Body of pancreas (tissue), 4 donors: ENCODE results near the gene RNPEPL1. TPM values are rescaled to one million over a fixed set of nuclear protein-coding genes. Genes with fewer than 3 reads are reported as not detected.

Source experiments
- ATAC-seq: fragments of 150-250 bp; one replicate; pipeline ENCODE4 v1.9.1; 2016
- DNase-seq, 4 donors: peaks; one replicate each; pipeline ENCODE4 v3.0.0-alpha.2; 2019
- H3K27ac ChIP-seq, 4 donors: fragments of 200-600 bp; sonication (generic); 1 replicate in 3 of 4; 2 replicates in 1 of 4; pipeline versions ENCODE4 v1.5.1 to v1.6.1; 2016 to 2019; ENCODE audit warnings: mild to moderate bottlenecking in 1 of 4, mixed read lengths in 1 of 4, moderate library complexity in 1 of 4
- H3K27me3 ChIP-seq, 2 donors: fragments of 200-600 bp; sonication (generic); one replicate each; pipeline ENCODE4 v1.6.0; 2016; ENCODE audit warnings: mild to moderate bottlenecking in 1 of 2
- H3K36me3 ChIP-seq, 2 donors: fragments of 200-600 bp; sonication (generic); replicated peaks in 1 of 2; 2 replicates each; pipeline ENCODE4 v1.5.1; 2016; ENCODE audit warnings: low read depth in 2 of 2; ENCODE audit not compliant: insufficient read depth in 1 of 2
- H3K4me1 ChIP-seq: fragments of 200-600 bp; sonication (generic); one replicate; pipeline ENCODE4 v1.6.0; 2016
- H3K4me3 ChIP-seq, 2 donors: fragments of 200-600 bp; sonication (generic); 1 replicate in 1 of 2; 2 replicates in 1 of 2; pipeline ENCODE4 v1.5.1; 2016 to 2019
- H3K9me3 ChIP-seq, 3 donors: fragments of 200-600 bp; sonication (generic); 1 replicate in 2 of 3; 2 replicates in 1 of 3; pipeline ENCODE4 v1.5.1; 2016
- POLR2A ChIP-seq, 3 donors: fragments of 450-650 bp; IDR thresholded peaks; one replicate each; pipeline ENCODE4 v1.6.1; 2016; ENCODE audit warnings: antibody characterized with exemption in 3 of 3, mild to moderate bottlenecking in 2 of 3
- WGBS, 2 donors: methylation state at CpG; one replicate each; pipeline ENCODE4 v1.1.5; 2017; 5-methylcytosine and 5-hydroxymethylcytosine counted together
- intact Hi-C: fragments of 100-400 bp; cut with DNase I; formaldehyde crosslinking; loops from one replicate; pipeline ENCODE4 v1.15.1; 2023
- total RNA-seq, 2 donors: library from RNA; depleted of rRNA; stranded (reverse); fragments of >200 nt; gene quantifications; one replicate each; pipeline ENCODE4 v1.1.0, GENCODE V29; 2016
- TF ChIP-seq, protein P1 (sequence below), 7 experiments: fragments of 450-650 bp in 4 of 7; fragments of 200-600 bp in 3 of 7; sonication (generic) in 3 of 7; IDR thresholded peaks; one replicate each; pipeline ENCODE4 v1.5.1; 2016 to 2019; ENCODE audit warnings: antibody characterized with exemption in 7 of 7

The RNPEPL1 gene
- total RNA-seq, 2 donors from 2014 or later, result 63.3 to 162 TPM

DNA sequence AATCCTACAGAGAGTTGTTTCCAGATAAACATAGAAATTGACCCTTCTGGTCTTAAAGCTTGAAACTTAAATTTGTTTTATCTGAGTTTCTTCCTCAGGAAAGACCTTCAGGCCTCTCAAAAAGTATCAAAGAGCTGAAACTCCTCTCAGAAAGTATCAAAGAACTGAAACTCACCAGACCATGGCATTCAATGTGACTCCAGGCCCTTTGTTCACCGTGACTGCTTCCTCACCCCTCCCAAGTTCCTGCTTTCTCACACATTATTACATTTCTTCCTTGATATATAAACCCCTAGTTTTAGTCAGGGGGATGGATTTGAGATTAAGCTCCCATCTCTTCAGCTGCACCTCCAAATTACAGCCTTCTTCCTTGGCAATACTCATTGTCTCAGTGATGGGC lies 16.5 kb upstream of the RNPEPL1 start:
- Histone ChIP-seq H3K27me3 (no peaks in the 10 kb centered on the region), H3K4me3 (no peak overlapping the region), H3K4me1 (peaks cover 18% of the 10 kb centered on the region), H3K9me3 (no peaks in the 10 kb centered on the region), H3K36me3 (no peaks in the 10 kb centered on the region), H3K27ac (peak overlapping the region in 3 of 4 donors; percentile 33 to 82 (median 73))
- intact Hi-C loops, result no loop called here
- 0 to 45% methylated on average over 1 of the region's 1 CpG for WGBS, 2 donors
- TF ChIP-seq, protein P1, sequence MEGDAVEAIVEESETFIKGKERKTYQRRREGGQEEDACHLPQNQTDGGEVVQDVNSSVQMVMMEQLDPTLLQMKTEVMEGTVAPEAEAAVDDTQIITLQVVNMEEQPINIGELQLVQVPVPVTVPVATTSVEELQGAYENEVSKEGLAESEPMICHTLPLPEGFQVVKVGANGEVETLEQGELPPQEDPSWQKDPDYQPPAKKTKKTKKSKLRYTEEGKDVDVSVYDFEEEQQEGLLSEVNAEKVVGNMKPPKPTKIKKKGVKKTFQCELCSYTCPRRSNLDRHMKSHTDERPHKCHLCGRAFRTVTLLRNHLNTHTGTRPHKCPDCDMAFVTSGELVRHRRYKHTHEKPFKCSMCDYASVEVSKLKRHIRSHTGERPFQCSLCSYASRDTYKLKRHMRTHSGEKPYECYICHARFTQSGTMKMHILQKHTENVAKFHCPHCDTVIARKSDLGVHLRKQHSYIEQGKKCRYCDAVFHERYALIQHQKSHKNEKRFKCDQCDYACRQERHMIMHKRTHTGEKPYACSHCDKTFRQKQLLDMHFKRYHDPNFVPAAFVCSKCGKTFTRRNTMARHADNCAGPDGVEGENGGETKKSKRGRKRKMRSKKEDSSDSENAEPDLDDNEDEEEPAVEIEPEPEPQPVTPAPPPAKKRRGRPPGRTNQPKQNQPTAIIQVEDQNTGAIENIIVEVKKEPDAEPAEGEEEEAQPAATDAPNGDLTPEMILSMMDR (IDR thresholded peaks at IDR 0.05), result no peak
- TF ChIP-seq POLR2A (IDR thresholded peaks at IDR 0.05), result no peak
- no peak for DNase-seq
- ATAC-seq, result no peak

DNA sequence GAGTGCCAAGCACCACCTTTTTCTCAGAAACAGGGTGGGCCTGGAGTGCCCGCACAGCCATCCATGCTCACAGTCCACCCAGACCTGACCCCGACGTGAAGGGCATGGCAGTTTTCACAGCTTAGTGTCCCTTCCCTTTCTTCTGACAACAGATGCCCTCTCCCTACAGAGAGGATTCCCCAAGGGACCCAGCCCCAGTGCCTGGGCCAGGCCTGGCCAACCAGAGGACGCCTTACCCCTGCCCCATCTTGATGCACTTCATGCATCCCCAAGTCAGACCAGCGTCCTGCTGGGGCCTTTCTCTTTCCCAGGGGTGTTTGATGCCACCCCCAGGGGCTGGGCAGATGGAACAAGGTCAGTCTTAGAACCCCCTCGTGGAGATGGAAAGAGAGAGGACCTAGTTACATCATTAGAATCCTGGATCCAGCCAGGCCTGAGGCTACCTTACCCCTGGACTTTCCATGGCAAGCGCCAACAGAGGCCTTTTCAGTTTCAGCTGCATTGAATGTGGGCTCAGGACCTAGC lies 14.3 kb upstream of the RNPEPL1 start:
- no peak overlapping the region for H3K27ac ChIP-seq
- no peak for TF ChIP-seq POLR2A (IDR thresholded peaks at IDR 0.05)
- TF ChIP-seq, protein P1 (IDR thresholded peaks at IDR 0.05), result no peak
- intact Hi-C loops, result no loop called here
- H3K4me1 ChIP-seq, result peaks cover 39% of the 10 kb centered on the region
- DNase-seq (no peak), ATAC-seq (no peak)
- no peak overlapping the region for H3K4me3 ChIP-seq
- whole genome bisulfite sequencing, 2 donors, result 89 to 94% methylated on average over 7 of the region's 7 CpGs
- H3K27me3 ChIP-seq, result no peaks in the 10 kb centered on the region
- H3K9me3 ChIP-seq, result no peaks in the 10 kb centered on the region
- H3K36me3 ChIP-seq, result no peaks in the 10 kb centered on the region

DNA sequence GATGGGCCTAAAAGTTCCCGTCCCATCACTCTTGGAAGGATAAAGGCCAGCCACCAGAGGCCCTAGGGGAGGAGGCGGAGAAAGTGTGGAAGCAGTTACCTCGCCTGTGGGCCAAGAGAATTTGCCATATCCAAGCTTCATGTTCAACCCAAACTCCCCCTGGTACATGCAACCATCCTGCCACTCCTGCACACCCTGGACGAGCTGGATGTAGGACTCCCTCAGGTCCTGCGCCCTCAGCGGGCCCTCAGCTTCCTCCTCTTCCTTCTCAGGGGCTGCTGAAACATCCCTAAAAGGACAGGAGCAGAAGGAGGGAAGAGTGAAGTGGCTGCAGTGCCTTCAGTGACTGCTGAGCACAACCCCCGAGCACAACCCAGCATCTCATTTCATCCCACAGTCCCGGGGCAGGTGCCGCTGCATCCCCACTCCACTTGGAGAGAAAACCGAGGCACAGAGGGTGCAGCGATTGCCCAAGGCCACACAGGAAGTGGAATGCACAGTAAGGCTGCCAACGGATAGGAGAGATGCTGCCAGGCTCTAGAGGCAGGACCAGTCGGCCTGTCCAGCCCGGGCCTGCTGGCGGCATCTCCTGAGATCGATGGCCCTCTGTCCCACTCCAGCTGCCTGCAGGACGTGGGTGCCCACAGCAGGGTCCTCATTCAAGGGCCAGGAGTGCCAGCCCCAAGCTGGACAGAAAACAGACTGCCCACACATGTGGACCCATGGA lies 13.4 kb upstream of the RNPEPL1 start:
- no peak for ATAC-seq
- Histone ChIP-seq H3K36me3 (no peaks in the 10 kb centered on the region), H3K4me3 (no peak overlapping the region), H3K4me1 (peaks cover 48% of the 10 kb centered on the region), H3K27me3 (no peaks in the 10 kb centered on the region), H3K27ac (no peak overlapping the region), H3K9me3 (no peaks in the 10 kb centered on the region)
- WGBS, 2 donors, result 90% methylated on average over 15 to 17 of the region's 17 CpGs
- TF ChIP-seq, protein P1 (IDR thresholded peaks at IDR 0.05), result no peak
- TF ChIP-seq POLR2A (IDR thresholded peaks at IDR 0.05), result no peak
- intact Hi-C loops, result no loop called here
- no peak for DNase-seq

DNA sequence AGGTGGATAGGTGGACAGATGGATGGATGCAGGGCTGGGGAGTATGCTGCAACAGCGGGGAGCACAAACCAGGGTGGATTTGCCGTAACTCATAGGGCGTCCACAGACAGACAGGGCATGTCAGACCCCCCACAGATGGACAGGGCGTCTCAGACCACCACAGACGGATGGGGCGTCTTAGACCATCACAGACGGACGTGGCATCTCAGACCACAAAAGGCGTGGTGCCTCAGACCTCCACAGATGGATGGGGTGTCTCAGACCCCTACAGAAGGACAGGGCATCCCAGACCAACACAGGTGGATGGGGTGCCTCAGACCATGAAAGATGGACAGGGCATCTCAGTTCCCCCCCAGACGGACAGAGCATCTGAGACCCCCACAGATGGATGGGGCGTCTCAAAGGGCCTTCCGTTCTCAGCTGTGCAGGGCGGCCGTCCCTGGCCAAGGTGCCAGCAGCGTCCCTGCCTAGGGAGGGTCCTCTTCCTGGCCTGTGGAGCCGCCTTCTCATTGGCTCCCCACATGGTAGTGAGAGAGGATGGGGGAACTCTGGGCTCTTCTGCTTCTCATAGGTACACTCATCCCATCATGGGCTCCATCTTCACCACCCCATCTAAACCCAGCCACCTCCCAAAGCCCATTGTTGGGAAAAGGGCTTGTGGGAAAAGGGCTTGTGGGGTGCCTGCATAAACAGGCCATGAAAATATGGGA lies 12.6 kb upstream of the RNPEPL1 start:
- DNase-seq (no peak), ATAC-seq (no peak)
- intact Hi-C loops, result no loop called here
- H3K9me3 ChIP-seq, result no peaks in the 10 kb centered on the region
- no peaks in the 10 kb centered on the region for H3K27me3 ChIP-seq
- H3K36me3 ChIP-seq, result no peaks in the 10 kb centered on the region
- no peak for TF ChIP-seq POLR2A (IDR thresholded peaks at IDR 0.05)
- TF ChIP-seq, protein P1 (IDR thresholded peaks at IDR 0.05), result no peak
- peaks cover 49% of the 10 kb centered on the region for H3K4me1 ChIP-seq
- no peak overlapping the region for H3K4me3 ChIP-seq
- WGBS, 2 donors, result 82 to 87% methylated on average over 9 to 16 of the region's 16 CpGs
- no peak overlapping the region for H3K27ac ChIP-seq
